ENCODE measurements around the gene FBXW9. TPM values are rescaled to one million over a fixed set of nuclear protein-coding genes. Genes with fewer than 3 reads are reported as not detected.
A peak's percentile ranks its signal among the peaks of the same experiment; 100 is the strongest.
"Not testable (repeated sequence)": the region's sequence is repeated elsewhere in the genome, so short reads cannot be mapped to it uniquely, and the experiment has no call there.

The FBXW9 gene
- total RNA-seq, 8 experiments from 2014 or later, result 4.1 to 21.2 (median 11.7) TPM

DNA sequence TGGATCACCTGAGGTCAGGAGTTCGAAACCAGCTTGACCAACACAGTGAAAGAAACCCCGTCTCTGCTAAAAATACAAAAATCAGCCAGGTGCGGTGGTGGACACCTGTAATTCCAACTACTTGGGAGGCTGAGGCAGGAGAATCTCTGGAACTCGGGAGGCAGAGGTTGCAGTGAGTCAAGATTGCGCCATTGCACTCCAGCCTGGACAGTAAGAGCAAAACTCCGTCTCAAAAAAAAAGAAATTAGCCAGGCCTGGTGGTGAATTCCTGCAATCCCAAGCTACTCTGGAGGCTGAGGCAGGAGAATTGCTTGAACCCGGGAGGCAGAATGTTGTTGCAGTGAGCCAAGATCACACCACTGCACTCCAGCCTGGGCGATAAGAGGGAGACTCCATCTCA lies 12.2 kb upstream of the FBXW9 start:
- no peak overlapping the region for H3K27ac ChIP-seq
- in situ Hi-C loops (cut with MboI; ENCODE audit: low pct_unique_long_range_greater_than_20kb in 2 of 9, low sequenced_read_pairs in 9 of 9, unreplicated experiment in 9 of 9), result no loop called here
- H3K4me3 ChIP-seq, result no peak overlapping the region
- H3K4me1 ChIP-seq (replicated peaks in 1 of 2), result no peaks in the 10 kb centered on the region
- ATAC-seq (replicated peaks in 6 of 8), result no peak
- 60 to 100% (median 97%) methylated on average over 1 to 6 of the region's 8 CpGs; no CpG with 5 or more reads in 1 of the 10 experiments for WGBS, 10 experiments

DNA sequence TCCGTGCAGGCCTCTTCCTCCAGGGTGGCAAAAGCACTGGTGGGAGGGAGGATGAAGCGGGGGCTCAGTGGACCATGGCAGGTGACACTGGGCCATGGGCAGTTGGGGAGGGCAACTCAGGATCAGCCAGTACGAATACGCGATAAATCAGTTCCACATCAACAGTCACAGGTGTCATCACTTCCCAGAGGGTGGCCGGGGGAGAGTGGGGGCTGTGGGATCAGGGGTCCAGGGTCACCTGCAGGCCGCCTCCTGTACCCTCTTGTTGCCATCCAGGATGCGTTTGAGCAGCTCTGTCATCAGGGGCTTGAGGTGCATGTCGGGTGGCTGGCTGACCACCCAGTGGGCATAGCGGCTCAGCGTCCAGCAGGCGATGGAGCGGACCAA lies 9.9 kb upstream of the FBXW9 start:
- H3K4me1 ChIP-seq (replicated peaks in 1 of 2), result peaks cover 8 to 9% of the 10 kb centered on the region in 2 donors
- 95 to 100% (median 100%) methylated on average over 1 to 4 of the region's 13 CpGs; no CpG with 5 or more reads in 7 of the 10 experiments for WGBS, 10 experiments
- ATAC-seq (replicated peaks in 6 of 8), result no peak
- no peak overlapping the region for H3K4me3 ChIP-seq
- in situ Hi-C loops (cut with MboI; ENCODE audit: low pct_unique_long_range_greater_than_20kb in 2 of 9, low sequenced_read_pairs in 9 of 9, unreplicated experiment in 9 of 9), result no loop called here
- no peak overlapping the region for H3K27ac ChIP-seq

DNA sequence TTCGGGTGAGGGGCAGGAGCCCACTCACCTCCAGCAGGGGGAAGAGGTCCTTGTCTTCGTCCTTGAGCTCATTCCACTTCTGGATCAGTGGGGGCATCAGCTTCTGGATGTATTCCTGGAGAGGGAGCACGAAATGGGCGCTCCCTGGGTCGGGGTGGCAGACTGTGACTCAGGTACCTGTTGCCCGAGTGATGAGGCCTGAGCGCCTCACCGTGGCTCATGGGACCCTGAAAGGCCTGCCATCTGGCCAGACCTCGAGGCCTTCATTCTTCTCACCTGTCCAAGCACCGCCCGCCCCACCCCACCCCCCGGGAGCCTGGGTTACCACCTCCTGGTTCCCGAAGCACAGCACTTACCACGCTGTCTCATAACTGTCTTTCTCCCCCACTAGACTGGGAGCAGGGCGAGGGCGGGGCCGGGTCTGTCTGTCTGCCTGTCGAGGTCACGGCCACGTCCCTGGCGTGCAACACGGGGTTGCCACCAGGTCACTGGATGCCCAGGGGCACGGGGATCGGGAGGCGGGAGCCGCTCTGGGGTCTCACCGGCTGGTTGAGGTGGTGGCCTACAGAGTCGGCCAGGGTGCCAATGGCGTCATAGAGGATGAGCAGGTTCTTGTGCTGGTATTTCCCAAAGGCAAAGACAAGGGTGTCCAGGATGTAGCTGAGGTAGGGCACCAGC lies 9.4 kb upstream of the FBXW9 start:
- in situ Hi-C loops (cut with MboI; ENCODE audit: low pct_unique_long_range_greater_than_20kb in 2 of 9, low sequenced_read_pairs in 9 of 9, unreplicated experiment in 9 of 9), result no loop called here
- H3K4me1 ChIP-seq (replicated peaks in 1 of 2), result peaks cover 8 to 9% of the 10 kb centered on the region in 2 donors
- no peak overlapping the region for H3K27ac ChIP-seq
- 89 to 100% (median 90%) methylated on average over 1 to 7 of the region's 29 CpGs; no CpG with 5 or more reads in 7 of the 10 experiments for WGBS, 10 experiments
- no peak overlapping the region for H3K4me3 ChIP-seq
- ATAC-seq (replicated peaks in 6 of 8), result no peak

DNA sequence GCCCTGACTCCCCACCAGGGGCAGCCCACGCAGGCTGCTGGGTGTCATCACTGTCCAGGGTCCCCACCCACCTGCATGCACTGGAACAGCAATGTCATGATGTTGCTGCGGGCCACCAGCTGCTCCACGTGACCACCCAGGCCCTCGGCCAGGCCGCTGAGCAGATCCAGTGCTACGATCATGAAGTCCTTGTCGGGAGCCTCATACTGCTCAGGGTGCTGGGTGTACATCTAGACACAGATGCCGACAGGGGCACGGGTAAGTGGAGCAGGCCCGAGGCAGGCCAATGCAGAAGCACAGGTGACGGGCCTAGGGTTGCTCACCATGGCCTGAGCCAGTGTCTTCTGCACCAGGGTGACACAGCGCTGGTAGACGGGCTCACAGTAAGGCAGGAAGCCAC lies 8.7 kb upstream of the FBXW9 start:
- in situ Hi-C loops (cut with MboI; ENCODE audit: low pct_unique_long_range_greater_than_20kb in 2 of 9, low sequenced_read_pairs in 9 of 9, unreplicated experiment in 9 of 9), result no loop called here
- 87 to 100% (median 100%) methylated on average over 2 to 9 of the region's 13 CpGs; no CpG with 5 or more reads in 5 of the 10 experiments for WGBS, 10 experiments
- Histone ChIP-seq H3K4me3 (no peak overlapping the region), H3K4me1 (replicated peaks in 1 of 2) (peaks cover 8 to 9% of the 10 kb centered on the region in 2 donors), H3K27ac (no peak overlapping the region)
- no peak for ATAC-seq (replicated peaks in 6 of 8)

DNA sequence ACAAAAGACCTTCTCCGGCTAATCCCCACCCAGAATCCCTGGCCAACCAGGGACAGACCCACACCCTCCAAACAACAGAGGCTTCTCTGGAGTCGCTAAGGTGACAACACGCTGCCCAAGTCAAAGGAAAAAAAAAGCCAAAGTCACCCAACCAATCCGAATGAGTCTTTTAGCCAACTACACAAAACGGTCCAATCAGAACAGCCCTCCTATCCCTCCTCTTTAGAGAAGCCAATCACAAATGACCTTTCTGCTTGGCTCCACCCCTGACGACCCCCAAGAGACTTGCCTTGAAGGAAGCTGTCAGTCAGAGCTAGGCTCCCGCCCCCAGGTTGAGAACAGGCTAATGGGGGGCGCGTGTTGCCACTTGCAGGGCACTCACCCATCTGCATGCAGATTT lies 6.6 kb upstream of the FBXW9 start:
- Histone ChIP-seq H3K4me1 (replicated peaks in 1 of 2) (peaks cover 8 to 9% of the 10 kb centered on the region in 2 donors), H3K4me3 (peak overlapping the region in 1 of 5 donors; percentile 9), H3K27ac (peak overlapping the region; percentile 58 to 91)
- in situ Hi-C loops (cut with MboI; ENCODE audit: low pct_unique_long_range_greater_than_20kb in 2 of 9, low sequenced_read_pairs in 9 of 9, unreplicated experiment in 9 of 9), result no loop called here
- WGBS, 10 experiments, result 50 to 100% (median 90%) methylated on average over 1 to 3 of the region's 9 CpGs; no CpG with 5 or more reads in 6 of the 10 experiments
- peak; percentile 6 to 88 (median 86) for ATAC-seq (replicated peaks in 6 of 8)

DNA sequence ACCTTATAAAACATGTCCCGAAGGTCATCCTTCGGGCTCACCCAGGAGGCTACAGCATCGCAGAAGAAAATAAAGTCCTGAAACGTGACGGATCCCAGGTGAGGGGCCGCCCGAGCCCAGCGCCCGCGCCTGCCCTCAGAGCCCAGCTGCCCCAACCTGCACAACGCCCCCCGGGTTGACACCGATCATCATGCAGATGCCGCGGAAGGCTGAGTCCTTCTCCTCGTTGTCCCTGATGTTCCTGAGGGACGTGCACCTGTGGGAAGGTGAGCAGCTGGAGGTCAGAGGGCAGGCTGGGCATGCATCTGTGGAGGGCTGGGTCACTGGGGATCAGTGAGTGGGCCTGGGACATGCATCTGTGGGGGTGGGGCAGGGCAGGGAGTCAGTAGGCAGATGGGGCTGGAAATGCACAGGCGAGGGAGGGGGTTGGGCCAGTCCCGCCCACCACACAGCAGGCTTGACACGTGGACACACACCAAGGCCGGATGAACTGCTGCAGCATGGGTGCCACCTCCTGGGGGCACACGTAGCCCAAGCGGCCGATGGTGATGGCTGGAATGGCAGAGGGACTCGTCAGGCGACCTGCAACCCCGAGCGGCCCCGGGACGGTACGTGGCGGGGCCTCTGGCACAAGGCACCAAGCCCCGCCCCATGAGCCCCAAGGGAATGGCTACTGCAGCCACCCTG lies 5.3 kb upstream of the FBXW9 start:
- no peak overlapping the region for H3K4me3 ChIP-seq
- H3K4me1 ChIP-seq (replicated peaks in 1 of 2), result peaks cover 9 to 10% of the 10 kb centered on the region in 2 donors
- H3K27ac ChIP-seq, result no peak overlapping the region
- in situ Hi-C loops (cut with MboI; ENCODE audit: low pct_unique_long_range_greater_than_20kb in 2 of 9, low sequenced_read_pairs in 9 of 9, unreplicated experiment in 9 of 9), result no loop called here
- ATAC-seq (replicated peaks in 6 of 8), result peak in 3 of 8 experiments; percentile 11 to 19 (median 16)
- WGBS, 10 experiments, result 100% methylated on average over 1 to 6 of the region's 33 CpGs; no CpG with 5 or more reads in 8 of the 10 experiments

DNA sequence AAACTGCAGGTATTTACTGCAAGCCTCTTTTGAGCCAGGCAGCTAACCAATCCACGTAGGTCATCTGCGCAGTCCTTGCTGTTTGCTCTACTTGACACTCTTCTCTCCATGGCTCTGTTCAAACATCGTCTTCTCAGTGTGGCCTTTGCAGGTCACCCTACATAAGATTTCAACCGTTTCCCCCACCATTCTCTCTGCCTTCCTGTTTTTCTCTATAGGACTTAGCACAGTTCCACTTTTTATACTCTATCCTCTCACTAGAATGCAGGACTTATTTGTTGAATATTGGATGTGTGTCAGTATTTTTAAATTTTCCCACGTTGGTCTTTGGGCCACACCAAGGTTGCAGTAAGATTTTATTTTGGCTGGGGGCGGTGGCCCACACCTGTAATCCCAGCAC lies 1.7 kb upstream of the FBXW9 start:
- peaks cover 12 to 15% of the 10 kb centered on the region in 2 donors for H3K4me1 ChIP-seq (replicated peaks in 1 of 2)
- ATAC-seq (replicated peaks in 6 of 8), result no peak
- H3K4me3 ChIP-seq, result no peak overlapping the region
- 50 to 95% (median 84%) methylated on average over 2 to 6 of the region's 6 CpGs; no CpG with 5 or more reads in 4 of the 10 experiments for WGBS, 10 experiments
- in situ Hi-C loops (cut with MboI; ENCODE audit: low pct_unique_long_range_greater_than_20kb in 2 of 9, low sequenced_read_pairs in 9 of 9, unreplicated experiment in 9 of 9), result no loop called here
- H3K27ac ChIP-seq, result no peak overlapping the region

DNA sequence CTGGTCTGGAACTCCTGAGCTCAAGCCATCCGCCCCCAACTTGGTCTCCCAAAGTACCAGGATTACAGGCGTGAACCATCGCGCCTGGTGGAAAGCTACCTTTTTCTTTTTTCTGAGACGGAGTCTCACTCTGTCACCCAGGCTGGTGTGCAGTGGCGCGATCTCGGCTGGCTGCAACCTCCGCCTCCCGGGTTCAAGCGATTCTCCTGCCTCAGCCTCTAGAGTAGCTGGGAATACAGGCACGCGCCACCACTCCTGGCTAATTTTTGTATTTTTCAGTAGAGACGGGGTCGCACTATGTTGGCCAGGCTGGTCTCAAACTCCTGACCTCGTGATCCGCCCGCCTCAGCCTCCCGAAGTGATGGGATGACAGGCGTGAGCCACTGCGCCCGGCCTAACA lies 994 bp upstream of the FBXW9 start:
- peak overlapping the region in 2 of 5 donors; percentile 62 to 90 for H3K4me3 ChIP-seq
- in situ Hi-C loops (cut with MboI; ENCODE audit: low pct_unique_long_range_greater_than_20kb in 2 of 9, low sequenced_read_pairs in 9 of 9, unreplicated experiment in 9 of 9); ATAC-seq (replicated peaks in 6 of 8): not testable (repeated sequence)

DNA sequence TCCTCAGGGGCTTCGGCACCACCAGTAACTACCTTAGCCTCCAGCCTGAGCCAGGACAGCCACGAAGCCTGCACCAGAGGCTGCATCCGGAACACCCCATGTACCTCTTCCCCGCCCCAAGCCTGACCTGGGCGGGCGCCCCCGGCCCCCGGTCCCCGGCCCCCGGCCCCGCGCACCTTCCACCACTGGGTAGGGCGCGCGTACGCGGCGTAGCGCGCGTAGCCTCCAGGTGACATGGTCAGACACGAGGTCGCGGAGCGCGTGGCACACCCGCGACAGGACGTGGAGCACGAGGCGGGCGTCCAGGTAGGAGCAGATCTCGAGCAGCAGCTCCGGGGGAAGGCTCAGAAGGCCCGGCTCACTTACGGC lies 450 bp downstream of the FBXW9 start:
- H3K27ac ChIP-seq, result peak overlapping the region; percentile 91 to 93
- WGBS, 10 experiments, result 0 to 14% methylated on average over 1 of the region's 36 CpGs; no CpG with 5 or more reads in 8 of the 10 experiments
- in situ Hi-C loops (cut with MboI; ENCODE audit: low pct_unique_long_range_greater_than_20kb in 2 of 9, low sequenced_read_pairs in 9 of 9, unreplicated experiment in 9 of 9), result no loop called here
- ATAC-seq (replicated peaks in 6 of 8), result peak in 5 of 8 experiments; percentile 27 to 47 (median 41)
- peak overlapping the region; percentile 53 to 90 (median 62) for H3K4me3 ChIP-seq
- peaks cover 7 to 10% of the 10 kb centered on the region in 2 donors for H3K4me1 ChIP-seq (replicated peaks in 1 of 2)

More for the DNA sequence above, 994 bp upstream of the FBXW9 start:
- not testable (repeated sequence) for H3K27ac ChIP-seq
- WGBS, 10 experiments, result 80 to 100% (median 100%) methylated on average over 1 to 6 of the region's 22 CpGs; no CpG with 5 or more reads in 3 of the 10 experiments
- H3K4me1 ChIP-seq (replicated peaks in 1 of 2), result peaks cover 7 to 11% of the 10 kb centered on the region in 2 donors

DNA sequence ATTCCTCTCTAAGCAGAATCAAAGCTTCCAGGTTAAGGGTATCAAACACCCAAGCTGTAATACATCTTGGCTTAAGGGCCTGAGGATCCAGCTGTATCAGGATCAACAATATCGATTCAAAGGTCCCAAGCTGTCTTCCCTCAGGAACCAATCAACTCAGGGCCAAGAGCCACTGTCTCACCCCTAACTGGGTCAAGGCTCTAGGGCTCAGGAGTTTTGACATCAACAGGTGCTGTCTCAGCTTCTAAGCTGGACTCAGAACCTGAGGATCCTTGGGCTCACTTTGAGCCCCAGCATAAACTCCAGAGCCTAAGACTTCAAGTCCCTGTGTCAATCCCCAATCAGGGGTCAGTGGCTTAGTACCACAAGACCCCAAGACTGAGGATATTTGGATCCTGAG lies 917 bp downstream of the FBXW9 start:
- Histone ChIP-seq H3K4me1 (replicated peaks in 1 of 2) (peaks cover 7 to 10% of the 10 kb centered on the region in 2 donors), H3K27ac (no peak overlapping the region), H3K4me3 (peak overlapping the region; percentile 53 to 90 (median 62))
- no peak for ATAC-seq (replicated peaks in 6 of 8)
- 67 to 100% methylated on average over 1 of the region's 1 CpG; no CpG with 5 or more reads in 8 of the 10 experiments for WGBS, 10 experiments
- in situ Hi-C loops (cut with MboI; ENCODE audit: low pct_unique_long_range_greater_than_20kb in 2 of 9, low sequenced_read_pairs in 9 of 9, unreplicated experiment in 9 of 9), result no loop called here

DNA sequence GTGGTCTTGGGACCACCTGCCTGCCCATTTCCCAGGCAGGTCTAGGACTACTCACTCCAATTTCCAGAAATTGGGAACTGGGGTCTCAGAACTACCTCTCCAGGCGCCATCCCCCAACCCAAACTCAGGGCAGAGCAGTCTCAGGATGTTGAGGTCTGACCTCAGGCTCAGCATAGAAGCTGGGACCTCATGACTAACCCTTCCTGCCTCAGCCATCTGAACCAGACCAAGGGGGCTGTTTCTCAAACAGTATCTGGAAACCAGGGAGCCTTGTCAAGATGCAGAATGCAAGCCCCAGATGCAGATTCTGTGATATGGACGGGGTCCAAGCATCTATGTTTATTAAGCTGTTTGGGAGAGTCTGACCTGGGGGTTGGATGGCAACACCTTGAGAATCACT lies 1.3 kb downstream of the FBXW9 start:
- in situ Hi-C loops (cut with MboI; ENCODE audit: low pct_unique_long_range_greater_than_20kb in 2 of 9, low sequenced_read_pairs in 9 of 9, unreplicated experiment in 9 of 9), result no loop called here
- Histone ChIP-seq H3K4me3 (peak overlapping the region in 2 of 5 donors; percentile 62 to 90), H3K4me1 (replicated peaks in 1 of 2) (peaks cover 7 to 10% of the 10 kb centered on the region in 2 donors), H3K27ac (no peak overlapping the region)
- no peak for ATAC-seq (replicated peaks in 6 of 8)
- 20 to 70% (median 60%) methylated on average over 1 to 2 of the region's 2 CpGs; no CpG with 5 or more reads in 5 of the 10 experiments for WGBS, 10 experiments

DNA sequence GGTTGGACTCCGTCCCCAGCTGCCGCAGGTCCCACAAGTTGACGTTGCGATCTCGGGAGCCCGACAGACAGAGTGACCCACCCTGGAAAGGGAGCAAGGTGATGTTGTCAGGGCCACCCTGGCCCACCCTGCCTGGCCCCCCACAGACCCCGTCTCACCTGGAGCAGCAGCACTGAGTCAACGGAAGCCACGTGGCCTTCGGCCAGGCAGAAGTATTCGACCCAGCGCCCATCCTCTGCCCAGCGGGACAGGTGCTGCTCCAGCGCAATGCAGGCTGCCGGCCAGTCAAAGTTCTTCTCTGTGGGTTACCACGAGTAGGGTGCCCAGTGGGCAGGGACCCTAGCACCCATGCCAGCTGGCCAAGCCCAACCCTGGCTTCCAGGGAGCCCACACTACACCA lies 1.8 kb downstream of the FBXW9 start:
- no peak for ATAC-seq (replicated peaks in 6 of 8)
- Histone ChIP-seq H3K27ac (no peak overlapping the region), H3K4me1 (replicated peaks in 1 of 2) (peaks cover 7 to 10% of the 10 kb centered on the region in 2 donors), H3K4me3 (no peak overlapping the region)
- WGBS, 10 experiments, result 70 to 91% (median 88%) methylated on average over 2 to 5 of the region's 16 CpGs; no CpG with 5 or more reads in 7 of the 10 experiments
- in situ Hi-C loops (cut with MboI; ENCODE audit: low pct_unique_long_range_greater_than_20kb in 2 of 9, low sequenced_read_pairs in 9 of 9, unreplicated experiment in 9 of 9), result no loop called here

DNA sequence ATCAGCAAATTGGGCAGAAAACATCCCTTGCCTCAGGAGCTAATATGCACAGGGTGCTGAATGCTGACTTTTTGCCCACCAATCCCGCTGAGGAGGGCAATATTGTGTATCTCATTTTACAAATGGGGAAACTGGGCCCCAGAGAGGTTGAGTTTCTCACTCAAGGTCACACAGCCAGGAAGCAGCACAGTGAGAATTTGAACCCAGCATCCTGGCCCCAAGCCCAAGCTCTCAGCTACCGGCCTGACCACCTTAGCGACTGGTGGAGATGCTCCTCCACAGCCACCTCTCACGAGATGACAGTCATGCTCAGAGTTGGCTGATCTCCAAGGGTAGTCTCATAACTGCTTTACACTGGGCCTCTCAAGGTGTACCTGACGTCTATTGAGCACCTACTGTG lies 3.5 kb downstream of the FBXW9 start:
- ATAC-seq (replicated peaks in 6 of 8), result no peak
- H3K27ac ChIP-seq, result no peak overlapping the region
- no peak overlapping the region for H3K4me3 ChIP-seq
- H3K4me1 ChIP-seq (replicated peaks in 1 of 2), result peaks cover 7 to 10% of the 10 kb centered on the region in 2 donors
- WGBS, 10 experiments, result 60 to 100% (median 86%) methylated on average over 1 to 2 of the region's 5 CpGs; no CpG with 5 or more reads in 2 of the 10 experiments
- in situ Hi-C loops (cut with MboI; ENCODE audit: low pct_unique_long_range_greater_than_20kb in 2 of 9, low sequenced_read_pairs in 9 of 9, unreplicated experiment in 9 of 9), result no loop called here

All from motor neuron (in vitro differentiated cells).